GM20000 (cell line): ENCODE data around the gene LRRC30.

ENCODE experiments used
- DNase-seq: peaks from one replicate; pipeline ENCODE4 v3.0.0; 2012; ENCODE audit warnings: low spot score
- TF ChIP-seq, protein P1 (sequence below): IDR thresholded peaks from 2 replicates; pipeline ENCODE4 v1.5.1; 2012; ENCODE audit warnings: mild to moderate bottlenecking, control low read depth; ENCODE audit errors: extremely low read depth, missing control alignments

Gene LRRC30

DNA sequence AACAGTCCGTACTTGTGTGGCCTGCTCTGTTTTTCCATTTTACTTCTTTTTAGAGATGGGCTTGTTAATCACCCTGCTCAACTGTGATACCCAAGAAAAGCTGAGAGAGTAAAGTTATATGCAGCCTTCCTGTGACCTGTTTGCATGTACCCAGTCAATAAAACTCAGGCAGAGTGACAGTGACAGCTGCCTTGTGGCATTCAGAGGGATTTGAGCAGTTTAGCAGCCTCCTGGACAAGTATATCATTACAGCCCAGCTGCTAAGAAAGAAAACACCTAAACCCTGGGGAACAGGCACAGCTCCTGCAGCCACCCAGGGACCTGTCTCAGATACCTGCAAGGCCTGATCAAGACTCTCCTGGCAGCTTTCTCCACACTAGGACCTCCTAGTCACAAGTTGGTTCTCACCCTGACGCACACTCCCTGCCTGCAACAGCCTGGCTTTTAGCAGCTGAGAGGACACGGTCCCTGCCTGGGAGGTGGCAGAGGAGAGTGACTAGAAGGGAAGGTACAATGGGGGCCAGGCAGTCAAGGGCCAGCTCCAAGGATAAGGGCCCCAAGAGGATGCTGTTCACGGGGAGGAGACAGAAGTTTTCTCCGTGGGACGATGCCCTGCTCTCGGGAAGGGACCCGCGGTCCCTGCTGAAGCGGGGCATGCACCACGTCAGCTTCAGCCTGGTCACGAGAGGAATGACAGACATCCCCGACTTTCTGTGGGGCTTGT, at the start of gene LRRC30:
TSS of gene LRRC30 (plus strand) at position 464 of the 724 bp plus-strand sequence. CDS start at position 514, 50 bp downstream.
- DNase-seq: no peak
- TF ChIP-seq, protein P1, sequence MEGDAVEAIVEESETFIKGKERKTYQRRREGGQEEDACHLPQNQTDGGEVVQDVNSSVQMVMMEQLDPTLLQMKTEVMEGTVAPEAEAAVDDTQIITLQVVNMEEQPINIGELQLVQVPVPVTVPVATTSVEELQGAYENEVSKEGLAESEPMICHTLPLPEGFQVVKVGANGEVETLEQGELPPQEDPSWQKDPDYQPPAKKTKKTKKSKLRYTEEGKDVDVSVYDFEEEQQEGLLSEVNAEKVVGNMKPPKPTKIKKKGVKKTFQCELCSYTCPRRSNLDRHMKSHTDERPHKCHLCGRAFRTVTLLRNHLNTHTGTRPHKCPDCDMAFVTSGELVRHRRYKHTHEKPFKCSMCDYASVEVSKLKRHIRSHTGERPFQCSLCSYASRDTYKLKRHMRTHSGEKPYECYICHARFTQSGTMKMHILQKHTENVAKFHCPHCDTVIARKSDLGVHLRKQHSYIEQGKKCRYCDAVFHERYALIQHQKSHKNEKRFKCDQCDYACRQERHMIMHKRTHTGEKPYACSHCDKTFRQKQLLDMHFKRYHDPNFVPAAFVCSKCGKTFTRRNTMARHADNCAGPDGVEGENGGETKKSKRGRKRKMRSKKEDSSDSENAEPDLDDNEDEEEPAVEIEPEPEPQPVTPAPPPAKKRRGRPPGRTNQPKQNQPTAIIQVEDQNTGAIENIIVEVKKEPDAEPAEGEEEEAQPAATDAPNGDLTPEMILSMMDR: no peak

DNA sequence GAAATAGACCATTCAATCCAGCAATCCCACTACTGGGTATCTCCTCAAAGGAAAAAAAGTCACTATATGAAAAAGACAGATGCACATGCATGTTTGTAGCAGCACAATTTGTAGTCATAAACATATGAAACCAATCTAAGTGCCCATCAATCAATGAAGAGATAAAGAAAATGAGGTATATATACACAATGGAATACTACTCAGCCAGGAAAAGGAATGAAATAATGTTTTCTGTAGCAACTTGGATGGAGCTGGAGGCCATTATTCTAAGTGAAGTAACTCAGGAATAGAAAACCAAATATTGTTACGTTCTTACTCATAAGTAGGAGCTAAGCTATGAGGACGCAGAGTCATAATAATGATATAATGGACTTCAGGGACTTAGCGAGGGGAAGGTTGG, 45.2 kb upstream of the LRRC30 start:
- TF ChIP-seq, protein P1: no peak
- DNase-seq: no peak

DNA sequence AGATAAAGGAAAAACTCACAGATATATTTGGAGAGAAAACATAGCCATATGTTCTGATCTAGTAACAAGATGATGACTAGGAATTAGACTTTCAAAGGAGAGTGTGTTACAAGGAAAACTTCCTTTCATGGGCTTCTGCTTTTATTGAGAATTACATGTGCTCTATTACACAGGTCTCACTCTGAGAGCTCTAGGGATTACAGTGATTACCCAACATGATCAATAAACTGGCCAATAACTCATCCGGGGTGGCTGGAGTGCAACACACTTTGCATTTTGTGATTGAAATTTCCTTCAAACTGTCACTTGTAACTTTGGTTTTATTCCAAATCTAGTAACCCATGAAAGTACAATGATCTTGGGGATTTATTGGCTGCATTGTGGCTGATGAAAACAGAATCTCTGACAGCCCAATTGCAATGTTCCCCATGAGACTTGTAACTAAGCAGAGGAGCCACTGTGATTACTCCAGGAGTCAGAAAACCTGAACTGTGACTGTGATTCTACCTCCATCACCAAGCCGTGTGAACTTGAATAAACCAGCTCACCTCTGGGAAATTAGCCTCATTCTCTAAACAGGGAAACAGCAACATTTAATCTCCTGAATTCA, 40.2 kb upstream of the LRRC30 start:
- DNase-seq: no peak
- TF ChIP-seq, protein P1: no peak

DNA sequence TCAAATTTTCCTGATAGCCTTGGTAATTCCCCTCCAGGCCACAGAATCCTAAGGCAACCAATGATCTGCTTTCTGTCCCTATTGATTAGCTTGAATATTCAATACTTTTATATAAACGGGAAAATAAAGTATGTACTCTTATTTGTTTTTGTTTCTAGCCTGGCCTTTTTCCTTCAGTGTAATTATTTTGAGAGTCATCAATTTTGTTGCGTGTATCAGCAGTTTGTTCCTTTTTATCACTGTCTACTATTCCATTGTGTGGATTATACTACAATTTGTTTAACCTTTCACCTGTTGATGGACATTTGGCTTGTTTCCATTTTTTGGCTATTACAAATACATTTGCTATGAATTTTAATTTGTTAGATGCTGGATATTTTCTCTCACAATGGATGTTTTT, 39.2 kb upstream of the LRRC30 start:
- TF ChIP-seq, protein P1: no peak

DNA sequence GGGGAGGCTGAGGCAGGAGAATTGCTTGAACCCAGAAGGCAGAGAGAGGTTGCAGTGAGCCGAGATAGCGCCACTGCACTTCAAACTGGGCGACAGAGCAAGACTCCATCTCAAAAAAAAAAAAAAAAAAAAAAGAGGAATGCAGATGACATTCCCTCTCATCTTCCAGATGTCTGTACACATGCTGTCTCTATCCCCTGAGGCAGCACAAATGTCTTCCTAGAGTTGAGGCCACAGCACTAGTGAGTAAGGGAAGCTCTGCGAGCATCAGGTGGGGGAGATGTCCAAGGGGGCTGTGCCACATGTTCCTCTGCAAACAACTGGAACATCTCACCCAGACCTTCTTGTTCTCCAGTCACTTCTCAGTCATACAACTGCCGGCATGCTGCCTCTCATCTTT, 35.6 kb upstream of the LRRC30 start:
- TF ChIP-seq, protein P1: no peak
- DNase-seq: no peak

More for the DNA sequence above, 39.2 kb upstream of the LRRC30 start:
- DNase-seq: no peak

DNA sequence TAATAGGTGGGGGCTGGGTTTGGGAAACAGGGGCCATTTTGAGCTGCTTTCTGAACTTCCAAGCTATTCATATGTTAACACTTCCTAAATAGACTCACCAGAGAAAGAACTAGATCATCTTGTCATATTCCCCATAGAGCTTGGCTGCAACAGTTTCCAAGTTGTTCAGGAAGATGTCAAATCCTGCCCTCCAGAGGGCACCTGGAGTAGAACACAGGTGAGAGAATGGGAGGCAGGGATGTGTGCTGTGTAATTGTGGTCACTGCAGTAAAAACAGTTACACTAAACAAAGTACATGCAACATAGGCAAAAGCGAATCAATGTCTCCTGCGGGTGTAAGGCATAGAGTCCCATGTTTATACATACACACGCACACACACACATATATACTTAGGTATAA, 34.5 kb upstream of the LRRC30 start:
- TF ChIP-seq, protein P1: no peak
- DNase-seq: no peak

DNA sequence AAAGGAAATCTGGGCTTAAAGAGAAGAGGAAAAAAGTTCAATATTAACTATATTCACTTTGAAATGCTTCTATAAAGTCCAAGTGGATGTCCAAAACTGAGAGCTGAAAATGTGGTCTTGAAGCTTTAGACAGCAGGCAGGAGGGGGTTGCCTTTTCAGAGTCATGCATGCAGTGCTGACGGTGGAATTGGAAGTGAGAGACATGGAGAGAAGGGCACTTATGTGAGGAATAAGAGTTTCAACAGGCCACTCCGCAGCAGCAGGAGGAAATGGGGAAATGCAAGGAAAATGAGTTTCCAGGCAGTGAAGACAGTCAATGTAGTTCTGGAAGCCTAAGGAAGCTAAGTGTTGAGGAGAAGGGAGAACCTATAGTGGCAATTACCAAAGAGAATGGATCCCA, 33.0 kb upstream of the LRRC30 start:
- TF ChIP-seq, protein P1: no peak
- no peak for DNase-seq
